Glutamatergic neuron (in vitro differentiated cells): Measurements from ENCODE around the gene COL17A1. TPM values are rescaled to one million over a fixed set of nuclear protein-coding genes. Genes with fewer than 3 reads are reported as not detected.
A peak's percentile ranks its signal among the peaks of the same experiment; 100 is the strongest.

Source experiments
- DNase-seq: peaks from one replicate; pipeline ENCODE4 v3.0.0; 2022
- H3K27ac Mint-ChIP-seq: one replicate; pipeline ENCODE4 v1.8.0; 2020; ENCODE audit warnings: mild to moderate bottlenecking, mixed read lengths, inconsistent platforms; ENCODE audit not compliant: unreplicated experiment
- H3K27me3 Mint-ChIP-seq: one replicate; pipeline ENCODE4 v1.8.0; 2020; ENCODE audit warnings: mild to moderate bottlenecking, moderate library complexity, mixed read lengths, inconsistent platforms; ENCODE audit not compliant: unreplicated experiment
- H3K36me3 Mint-ChIP-seq: one replicate; pipeline ENCODE4 v1.8.0; 2020; ENCODE audit warnings: mild to moderate bottlenecking, mixed read lengths, inconsistent platforms; ENCODE audit not compliant: unreplicated experiment
- H3K4me1 Mint-ChIP-seq: one replicate; pipeline ENCODE4 v1.8.0; 2020; ENCODE audit warnings: mild to moderate bottlenecking, low read depth, mixed read lengths, inconsistent platforms; ENCODE audit not compliant: unreplicated experiment
- H3K4me3 Mint-ChIP-seq: one replicate; pipeline ENCODE4 v1.8.0; 2020; ENCODE audit warnings: mild to moderate bottlenecking, mixed read lengths, inconsistent platforms; ENCODE audit not compliant: unreplicated experiment
- H3K9me3 Mint-ChIP-seq: one replicate; pipeline ENCODE4 v1.8.0; 2020; ENCODE audit warnings: mild to moderate bottlenecking, moderate library complexity, mixed read lengths, inconsistent platforms; ENCODE audit not compliant: unreplicated experiment
- total RNA-seq: library from RNA; stranded (reverse); fragmentation: NEBNext Ultra II Directional; extraction: Animal tissue kit (Norgen Biotek cat#: 25700); gene quantifications from one replicate; pipeline ENCODE4 v1.2.1, GENCODE V29; 2021; ENCODE audit not compliant: unreplicated experiment
- TF ChIP-seq, protein P1 (sequence below): fragments of 200-600 bp; sonication (generic); IDR thresholded peaks from one replicate; pipeline ENCODE4 v1.5.0; 2021; ENCODE audit not compliant: partially characterized antibody, unreplicated experiment

Gene COL17A1
- total RNA-seq, 1 donor from 2014 or later: not detected

GRCh38 chr10:104069613-104070012 lies 16.1 kb downstream of the COL17A1 start:
- Mint-ChIP-seq H3K27me3 (peaks cover 2% of the 10 kb centered on the region), H3K4me1 (peaks cover 14% of the 10 kb centered on the region), H3K4me3 (no peak overlapping the region), H3K27ac (no peak overlapping the region), H3K9me3 (peaks cover 2% of the 10 kb centered on the region), H3K36me3 (no peaks in the 10 kb centered on the region)
- no peak for DNase-seq
- TF ChIP-seq, protein P1, sequence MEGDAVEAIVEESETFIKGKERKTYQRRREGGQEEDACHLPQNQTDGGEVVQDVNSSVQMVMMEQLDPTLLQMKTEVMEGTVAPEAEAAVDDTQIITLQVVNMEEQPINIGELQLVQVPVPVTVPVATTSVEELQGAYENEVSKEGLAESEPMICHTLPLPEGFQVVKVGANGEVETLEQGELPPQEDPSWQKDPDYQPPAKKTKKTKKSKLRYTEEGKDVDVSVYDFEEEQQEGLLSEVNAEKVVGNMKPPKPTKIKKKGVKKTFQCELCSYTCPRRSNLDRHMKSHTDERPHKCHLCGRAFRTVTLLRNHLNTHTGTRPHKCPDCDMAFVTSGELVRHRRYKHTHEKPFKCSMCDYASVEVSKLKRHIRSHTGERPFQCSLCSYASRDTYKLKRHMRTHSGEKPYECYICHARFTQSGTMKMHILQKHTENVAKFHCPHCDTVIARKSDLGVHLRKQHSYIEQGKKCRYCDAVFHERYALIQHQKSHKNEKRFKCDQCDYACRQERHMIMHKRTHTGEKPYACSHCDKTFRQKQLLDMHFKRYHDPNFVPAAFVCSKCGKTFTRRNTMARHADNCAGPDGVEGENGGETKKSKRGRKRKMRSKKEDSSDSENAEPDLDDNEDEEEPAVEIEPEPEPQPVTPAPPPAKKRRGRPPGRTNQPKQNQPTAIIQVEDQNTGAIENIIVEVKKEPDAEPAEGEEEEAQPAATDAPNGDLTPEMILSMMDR: no peak

DNA sequence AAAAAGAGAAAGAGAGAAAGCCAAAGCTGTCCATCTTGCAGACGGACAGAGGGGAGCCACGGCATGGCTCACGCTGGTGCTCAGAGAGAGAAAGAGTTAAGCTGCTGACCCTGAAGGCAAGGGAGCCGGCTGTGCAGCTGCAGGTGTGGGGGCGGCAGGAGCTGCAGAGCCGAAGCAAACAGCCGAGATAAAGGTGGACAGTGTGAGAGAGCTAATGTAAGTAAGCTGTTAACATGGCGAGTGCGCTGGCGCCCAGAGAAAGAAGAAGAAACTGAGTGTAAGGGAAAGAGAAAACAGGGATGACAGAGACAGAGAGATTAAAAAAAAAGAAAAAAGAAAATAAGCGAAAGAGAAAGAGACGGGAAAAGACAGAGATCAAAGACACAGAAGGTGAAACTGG lies 18.2 kb downstream of the COL17A1 start:
- H3K4me1 Mint-ChIP-seq: peaks cover 14% of the 10 kb centered on the region
- H3K36me3 Mint-ChIP-seq: no peaks in the 10 kb centered on the region
- no peak overlapping the region for H3K27ac Mint-ChIP-seq
- peaks cover 2% of the 10 kb centered on the region for H3K9me3 Mint-ChIP-seq
- no peak for DNase-seq
- H3K4me3 Mint-ChIP-seq: peak overlapping the region; percentile 44
- TF ChIP-seq, protein P1: no peak
- peaks cover 2% of the 10 kb centered on the region for H3K27me3 Mint-ChIP-seq

GRCh38 chr10:104066945-104067344 lies 18.7 kb downstream of the COL17A1 start:
- H3K27me3 Mint-ChIP-seq: peaks cover 2% of the 10 kb centered on the region
- H3K4me1 Mint-ChIP-seq: peaks cover 14% of the 10 kb centered on the region
- no peak overlapping the region for H3K27ac Mint-ChIP-seq
- peak overlapping the region; percentile 24 for H3K4me3 Mint-ChIP-seq
- DNase-seq: no peak
- H3K9me3 Mint-ChIP-seq: peaks cover 2% of the 10 kb centered on the region
- TF ChIP-seq, protein P1: no peak
- H3K36me3 Mint-ChIP-seq: no peaks in the 10 kb centered on the region

- no peak overlapping the region for H3K27ac Mint-ChIP-seq
- peaks cover 2% of the 10 kb centered on the region for H3K27me3 Mint-ChIP-seq
- H3K36me3 Mint-ChIP-seq: no peaks in the 10 kb centered on the region
- H3K9me3 Mint-ChIP-seq: no peaks in the 10 kb centered on the region
- peaks cover 14% of the 10 kb centered on the region for H3K4me1 Mint-ChIP-seq
- H3K4me3 Mint-ChIP-seq: no peak overlapping the region
- TF ChIP-seq, protein P1: no peak
- DNase-seq: no peak
These were observed 19.9 kb downstream of the COL17A1 start for GRCh38 chr10:104065748-104066147.

DNA sequence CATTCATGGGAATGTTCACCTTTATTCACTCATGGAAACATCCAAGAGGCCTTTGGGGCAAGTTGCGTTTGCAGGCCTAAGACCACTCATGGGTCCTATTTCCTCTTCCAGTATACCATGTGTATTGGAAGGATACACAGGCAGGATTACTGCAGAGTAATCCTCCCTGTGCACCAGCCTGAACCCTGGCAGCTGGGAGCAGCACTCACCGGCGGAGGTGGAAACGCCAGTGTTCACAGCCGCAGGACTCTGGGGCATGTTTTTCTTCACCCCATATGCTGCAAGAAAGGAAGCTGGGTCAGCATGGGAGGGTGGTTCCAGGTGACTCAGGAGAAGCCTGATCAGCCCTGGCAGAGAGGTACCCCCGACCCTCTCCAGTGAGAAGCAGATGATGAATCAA lies 24.5 kb downstream of the COL17A1 start:
- H3K4me1 Mint-ChIP-seq: no peaks in the 10 kb centered on the region
- peaks cover 1% of the 10 kb centered on the region for H3K27me3 Mint-ChIP-seq
- DNase-seq: no peak
- peaks cover 2% of the 10 kb centered on the region for H3K9me3 Mint-ChIP-seq
- TF ChIP-seq, protein P1: no peak
- H3K4me3 Mint-ChIP-seq: no peak overlapping the region
- no peaks in the 10 kb centered on the region for H3K36me3 Mint-ChIP-seq
- no peak overlapping the region for H3K27ac Mint-ChIP-seq
